ENCODE data around the gene ING3.

Gene ING3

DNA sequence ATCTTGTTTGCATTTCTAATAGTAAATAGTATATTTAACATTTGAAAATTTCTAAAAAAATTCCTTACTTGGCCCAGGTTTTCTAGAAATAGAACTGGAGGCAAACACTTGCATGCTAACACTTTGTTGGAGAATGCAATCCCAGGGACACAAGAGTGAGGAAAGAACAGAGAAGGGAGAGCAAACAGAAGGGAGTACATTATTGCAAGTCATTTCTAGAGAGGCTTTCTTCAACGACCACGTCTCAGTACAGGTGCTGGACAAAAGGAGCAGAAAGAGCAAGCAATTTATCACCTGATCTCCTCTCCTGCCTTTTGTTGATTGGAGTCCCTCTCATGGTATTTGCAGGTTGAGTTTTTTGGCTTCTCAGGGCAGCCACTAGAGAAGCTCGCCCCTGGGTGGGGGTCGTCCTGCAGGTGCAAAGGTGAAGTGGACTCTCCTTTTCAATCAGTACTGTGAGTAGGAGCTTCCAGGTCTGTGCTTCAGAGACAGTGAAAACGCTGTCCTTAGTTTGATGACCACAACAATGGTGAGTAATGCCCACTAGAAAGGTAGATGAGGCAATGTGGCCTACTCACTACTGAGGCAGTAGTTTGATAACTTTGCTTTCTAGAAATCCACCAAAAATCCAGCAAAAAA lies 43.1 kb downstream of the ING3 start:
- TF ChIP-seq, protein P1, sequence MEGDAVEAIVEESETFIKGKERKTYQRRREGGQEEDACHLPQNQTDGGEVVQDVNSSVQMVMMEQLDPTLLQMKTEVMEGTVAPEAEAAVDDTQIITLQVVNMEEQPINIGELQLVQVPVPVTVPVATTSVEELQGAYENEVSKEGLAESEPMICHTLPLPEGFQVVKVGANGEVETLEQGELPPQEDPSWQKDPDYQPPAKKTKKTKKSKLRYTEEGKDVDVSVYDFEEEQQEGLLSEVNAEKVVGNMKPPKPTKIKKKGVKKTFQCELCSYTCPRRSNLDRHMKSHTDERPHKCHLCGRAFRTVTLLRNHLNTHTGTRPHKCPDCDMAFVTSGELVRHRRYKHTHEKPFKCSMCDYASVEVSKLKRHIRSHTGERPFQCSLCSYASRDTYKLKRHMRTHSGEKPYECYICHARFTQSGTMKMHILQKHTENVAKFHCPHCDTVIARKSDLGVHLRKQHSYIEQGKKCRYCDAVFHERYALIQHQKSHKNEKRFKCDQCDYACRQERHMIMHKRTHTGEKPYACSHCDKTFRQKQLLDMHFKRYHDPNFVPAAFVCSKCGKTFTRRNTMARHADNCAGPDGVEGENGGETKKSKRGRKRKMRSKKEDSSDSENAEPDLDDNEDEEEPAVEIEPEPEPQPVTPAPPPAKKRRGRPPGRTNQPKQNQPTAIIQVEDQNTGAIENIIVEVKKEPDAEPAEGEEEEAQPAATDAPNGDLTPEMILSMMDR (IDR thresholded peaks at IDR 0.05; ENCODE audit: borderline replicate concordance, extremely low read depth, low read length, poor library complexity, severe bottlenecking), result no peak
- TF ChIP-seq EZH2 (IDR thresholded peaks at IDR 0.05; ENCODE audit: borderline replicate concordance, low read depth, low read length, severe bottlenecking), result no peak
- Histone ChIP-seq H2AFZ (ENCODE audit: low read depth, low read length) (no peak overlapping the region), H3K9ac (ENCODE audit: low read depth, low read length) (no peak overlapping the region), H3K4me3 (ENCODE audit: low read depth in 1 of 2, low read length in 2 of 2) (no peak overlapping the region), H3K9me3 (ENCODE audit: insufficient read depth, low read length, severe bottlenecking) (no peaks in the 10 kb centered on the region), H3K4me1 (ENCODE audit: insufficient read depth, low read length) (peaks cover 30% of the 10 kb centered on the region), H3K27ac (ENCODE audit: low read length) (no peak overlapping the region), H3K27me3 (ENCODE audit: insufficient read depth, low read length, poor library complexity) (peaks cover 15% of the 10 kb centered on the region), H3K79me2 (ENCODE audit: insufficient read depth, low read length) (no peaks in the 10 kb centered on the region), H3K36me3 (ENCODE audit: insufficient read depth, low read length) (no peaks in the 10 kb centered on the region), H3K4me2 (ENCODE audit: insufficient read depth, low read length) (no peak overlapping the region), H4K20me1 (ENCODE audit: insufficient read depth, low read length) (no peaks in the 10 kb centered on the region)
- DNase-seq, result no peak
- no peak for ATAC-seq (ENCODE audit: insufficient read depth, low read depth)

DNA sequence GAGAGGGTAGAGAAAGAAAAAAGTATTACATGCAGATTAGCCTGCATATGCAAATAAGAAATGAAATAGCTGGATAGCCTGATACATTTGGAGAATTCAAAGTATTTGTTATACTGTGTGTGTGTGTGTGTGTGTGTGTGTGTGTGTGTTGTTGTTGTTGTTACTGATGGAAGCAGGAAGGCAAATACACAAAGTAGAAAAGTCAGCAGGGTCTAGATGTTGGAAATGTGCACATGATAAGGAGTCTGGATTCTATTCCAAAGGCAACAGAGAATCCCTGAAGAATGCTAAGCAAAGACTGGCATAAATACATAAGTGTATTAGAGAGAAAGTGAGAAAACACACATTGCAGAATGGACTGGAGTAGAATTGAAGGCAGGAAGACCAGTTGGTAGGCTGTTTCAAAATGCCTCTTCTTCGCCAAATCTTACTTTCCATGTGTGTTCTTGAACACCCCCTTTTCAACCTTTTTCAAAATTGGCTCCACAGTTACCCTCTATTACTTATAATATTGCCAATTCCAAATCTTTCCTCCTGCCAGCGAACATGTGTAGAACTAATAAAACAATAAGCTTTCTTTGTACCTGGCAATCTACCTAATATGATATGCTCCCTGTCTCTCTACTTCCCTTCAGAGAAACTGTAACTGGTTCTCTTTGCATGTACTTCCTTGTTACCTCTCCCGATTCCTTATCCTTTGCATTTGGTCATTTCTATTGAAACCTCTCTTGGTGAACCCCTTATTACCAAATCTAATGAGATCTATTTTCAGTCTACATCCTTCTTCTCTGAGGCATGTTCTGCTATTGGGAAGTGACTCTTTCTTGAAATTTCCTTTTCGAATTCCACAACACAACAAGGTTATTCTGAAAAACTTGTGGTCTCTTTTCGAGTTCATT lies 44.2 kb downstream of the ING3 start:
- DNase-seq, result no peak
- peaks cover 31% of the 10 kb centered on the region for H3K4me1 ChIP-seq (ENCODE audit: insufficient read depth, low read length)
- no peak overlapping the region for H3K4me3 ChIP-seq (ENCODE audit: low read depth in 1 of 2, low read length in 2 of 2)

GRCh38 chr7:120995654-120996053 lies 45.1 kb downstream of the ING3 start:
- H3K4me2 ChIP-seq (ENCODE audit: insufficient read depth, low read length), result no peak overlapping the region
- no peak for DNase-seq

More for the DNA sequence above, 44.2 kb downstream of the ING3 start:
- peaks cover 4% of the 10 kb centered on the region for H3K27me3 ChIP-seq (ENCODE audit: insufficient read depth, low read length, poor library complexity)
- H3K36me3 ChIP-seq (ENCODE audit: insufficient read depth, low read length), result no peaks in the 10 kb centered on the region
- H2AFZ ChIP-seq (ENCODE audit: low read depth, low read length), result no peak overlapping the region
- TF ChIP-seq, protein P1 (IDR thresholded peaks at IDR 0.05; ENCODE audit: borderline replicate concordance, extremely low read depth, low read length, poor library complexity, severe bottlenecking), result no peak
- TF ChIP-seq EZH2 (IDR thresholded peaks at IDR 0.05; ENCODE audit: borderline replicate concordance, low read depth, low read length, severe bottlenecking), result no peak
- ATAC-seq (ENCODE audit: insufficient read depth, low read depth), result no peak
- H3K27ac ChIP-seq (ENCODE audit: low read length), result no peak overlapping the region
- H4K20me1 ChIP-seq (ENCODE audit: insufficient read depth, low read length), result no peaks in the 10 kb centered on the region
- H3K79me2 ChIP-seq (ENCODE audit: insufficient read depth, low read length), result no peaks in the 10 kb centered on the region
- no peaks in the 10 kb centered on the region for H3K9me3 ChIP-seq (ENCODE audit: insufficient read depth, low read length, severe bottlenecking)
- no peak overlapping the region for H3K9ac ChIP-seq (ENCODE audit: low read depth, low read length)
- no peak overlapping the region for H3K4me2 ChIP-seq (ENCODE audit: insufficient read depth, low read length)

More at GRCh38 chr7:120995654-120996053, 45.1 kb downstream of the ING3 start:
- Histone ChIP-seq H3K4me3 (ENCODE audit: low read depth in 1 of 2, low read length in 2 of 2) (no peak overlapping the region), H3K9ac (ENCODE audit: low read depth, low read length) (no peak overlapping the region), H3K4me1 (ENCODE audit: insufficient read depth, low read length) (peaks cover 38% of the 10 kb centered on the region), H2AFZ (ENCODE audit: low read depth, low read length) (no peak overlapping the region), H3K79me2 (ENCODE audit: insufficient read depth, low read length) (no peaks in the 10 kb centered on the region), H3K27ac (ENCODE audit: low read length) (no peak overlapping the region), H3K36me3 (ENCODE audit: insufficient read depth, low read length) (no peaks in the 10 kb centered on the region), H4K20me1 (ENCODE audit: insufficient read depth, low read length) (no peaks in the 10 kb centered on the region), H3K27me3 (ENCODE audit: insufficient read depth, low read length, poor library complexity) (no peaks in the 10 kb centered on the region), H3K9me3 (ENCODE audit: insufficient read depth, low read length, severe bottlenecking) (no peaks in the 10 kb centered on the region)
- no peak for TF ChIP-seq EZH2 (IDR thresholded peaks at IDR 0.05; ENCODE audit: borderline replicate concordance, low read depth, low read length, severe bottlenecking)
- TF ChIP-seq, protein P1 (IDR thresholded peaks at IDR 0.05; ENCODE audit: borderline replicate concordance, extremely low read depth, low read length, poor library complexity, severe bottlenecking), result no peak
- no peak for ATAC-seq (ENCODE audit: insufficient read depth, low read depth)
